Activated CD4-positive, alpha-beta T cell treated with anti-CD3 and anti-CD28 coated beads, Interleukin-2, amount 10 ng/mL, durations not matched to agents 24 days and 14 days (primary cell): Measurements from ENCODE around the gene FHL2. TPM values are rescaled to one million over a fixed set of nuclear protein-coding genes. Genes with fewer than 3 reads are reported as not detected.

Source experiments
- DNase-seq: peaks from one replicate; pipeline ENCODE4 v3.0.0; 2022
- H3K27ac Mint-ChIP-seq: one replicate; pipeline ENCODE4 v1.8.0; 2022; ENCODE audit warnings: mild to moderate bottlenecking, mixed read lengths
- H3K27me3 Mint-ChIP-seq: one replicate; pipeline ENCODE4 v1.8.0; 2022; ENCODE audit warnings: mixed read lengths
- H3K36me3 Mint-ChIP-seq: one replicate; pipeline ENCODE4 v1.8.0; 2022; ENCODE audit warnings: low read depth, mild to moderate bottlenecking, mixed read lengths
- H3K4me1 Mint-ChIP-seq: one replicate; pipeline ENCODE4 v1.8.0; 2021; ENCODE audit warnings: mixed read lengths
- H3K4me3 Mint-ChIP-seq: one replicate; pipeline ENCODE4 v1.8.0; 2022; ENCODE audit warnings: mild to moderate bottlenecking, moderate library complexity, mixed read lengths
- H3K9me3 Mint-ChIP-seq: one replicate; pipeline ENCODE4 v1.8.0; 2021; ENCODE audit warnings: mixed read lengths
- intact Hi-C: fragments of 100-400 bp; cut with micrococcal nuclease; formaldehyde crosslinking; loops from one replicate; pipeline ENCODE4 v1.15.1; 2023
- total RNA-seq: library from RNA; stranded (reverse); gene quantifications from 2 replicates; pipeline ENCODE4 v1.2.3, GENCODE V29; 2022

FHL2 gene
- total RNA-seq: 2.4 and 3.8 TPM in 2 replicates

GRCh38 chr2:105398336-105399206, at the start of gene FHL2:
TSS of gene FHL2 (minus strand) at chr2:105399051. CDS start at chr2:105386516, 12,535 bp downstream.
- intact Hi-C loops: loop anchor here (10.0 kb wide), 1 partner anchor 346 kb away; the partner anchor contains the start of gene NCK2
- H3K27ac Mint-ChIP-seq: peak within 1 kb of the TSS; percentile 67

GRCh38 chr2:105447476-105447875, 48.6 kb upstream of the FHL2 start:
- no peaks in the 10 kb centered on the region for H3K4me1 Mint-ChIP-seq
- DNase-seq: no peak
- H3K27me3 Mint-ChIP-seq: peaks cover 7% of the 10 kb centered on the region
- no peak overlapping the region for H3K27ac Mint-ChIP-seq
- H3K9me3 Mint-ChIP-seq: no peaks in the 10 kb centered on the region
- no peak overlapping the region for H3K4me3 Mint-ChIP-seq
- H3K36me3 Mint-ChIP-seq: no peaks in the 10 kb centered on the region
- intact Hi-C loops: no loop called here

More at GRCh38 chr2:105398336-105399206, at the start of gene FHL2:
- H3K36me3 Mint-ChIP-seq: no peaks in the 10 kb centered on the region
- H3K4me1 Mint-ChIP-seq: peaks cover 10% of the 10 kb centered on the region
- H3K9me3 Mint-ChIP-seq: no peaks in the 10 kb centered on the region
- peak within 1 kb of the TSS; percentile 81 for H3K4me3 Mint-ChIP-seq
- peaks cover 33% of the 10 kb centered on the region for H3K27me3 Mint-ChIP-seq
- DNase-seq: peak; percentile 93

GRCh38 chr2:105446501-105446900, 47.6 kb upstream of the FHL2 start:
- no peak for DNase-seq
- H3K9me3 Mint-ChIP-seq: no peaks in the 10 kb centered on the region
- H3K4me1 Mint-ChIP-seq: no peaks in the 10 kb centered on the region
- H3K27me3 Mint-ChIP-seq: peaks cover 7% of the 10 kb centered on the region
- H3K27ac Mint-ChIP-seq: no peak overlapping the region
- intact Hi-C loops: no loop called here
- no peaks in the 10 kb centered on the region for H3K36me3 Mint-ChIP-seq
- no peak overlapping the region for H3K4me3 Mint-ChIP-seq

GRCh38 chr2:105445976-105446375, 47.1 kb upstream of the FHL2 start:
- Mint-ChIP-seq H3K9me3 (no peaks in the 10 kb centered on the region), H3K4me1 (no peaks in the 10 kb centered on the region), H3K27me3 (peaks cover 7% of the 10 kb centered on the region), H3K27ac (no peak overlapping the region), H3K36me3 (no peaks in the 10 kb centered on the region), H3K4me3 (no peak overlapping the region)
- intact Hi-C loops: no loop called here
- no peak for DNase-seq

GRCh38 chr2:105445498-105445897, 46.6 kb upstream of the FHL2 start:
- DNase-seq: no peak
- peaks cover 11% of the 10 kb centered on the region for H3K27me3 Mint-ChIP-seq
- intact Hi-C loops: no loop called here
- no peaks in the 10 kb centered on the region for H3K4me1 Mint-ChIP-seq
- H3K9me3 Mint-ChIP-seq: no peaks in the 10 kb centered on the region
- no peaks in the 10 kb centered on the region for H3K36me3 Mint-ChIP-seq
- no peak overlapping the region for H3K27ac Mint-ChIP-seq
- H3K4me3 Mint-ChIP-seq: no peak overlapping the region

- Mint-ChIP-seq H3K4me3 (no peak overlapping the region), H3K27me3 (peaks cover 9% of the 10 kb centered on the region), H3K36me3 (no peaks in the 10 kb centered on the region), H3K27ac (no peak overlapping the region), H3K4me1 (no peaks in the 10 kb centered on the region), H3K9me3 (no peaks in the 10 kb centered on the region)
- intact Hi-C loops: no loop called here
- DNase-seq: no peak
Observed at GRCh38 chr2:105443617-105444598, 45.1 kb upstream of the FHL2 start.

GRCh38 chr2:105442721-105443120, 43.9 kb upstream of the FHL2 start:
- Mint-ChIP-seq H3K4me3 (no peak overlapping the region), H3K36me3 (no peaks in the 10 kb centered on the region), H3K27me3 (peaks cover 11% of the 10 kb centered on the region), H3K27ac (no peak overlapping the region), H3K4me1 (no peaks in the 10 kb centered on the region), H3K9me3 (no peaks in the 10 kb centered on the region)
- intact Hi-C loops: no loop called here
- DNase-seq: no peak

- Mint-ChIP-seq H3K4me1 (no peaks in the 10 kb centered on the region), H3K4me3 (no peak overlapping the region), H3K9me3 (no peaks in the 10 kb centered on the region), H3K36me3 (no peaks in the 10 kb centered on the region), H3K27me3 (peaks cover 11% of the 10 kb centered on the region), H3K27ac (no peak overlapping the region)
- no peak for DNase-seq
- intact Hi-C loops: no loop called here
Observed at GRCh38 chr2:105442056-105442455, 43.2 kb upstream of the FHL2 start.

- Mint-ChIP-seq H3K27me3 (peaks cover 16% of the 10 kb centered on the region), H3K27ac (no peak overlapping the region), H3K36me3 (no peaks in the 10 kb centered on the region), H3K4me3 (no peak overlapping the region), H3K9me3 (no peaks in the 10 kb centered on the region), H3K4me1 (no peaks in the 10 kb centered on the region)
- DNase-seq: no peak
- intact Hi-C loops: no loop called here
Observed at GRCh38 chr2:105439141-105439540, 40.3 kb upstream of the FHL2 start.

GRCh38 chr2:105438104-105438929, 39.5 kb upstream of the FHL2 start:
- no peak for DNase-seq
- no peak overlapping the region for H3K27ac Mint-ChIP-seq
- H3K4me3 Mint-ChIP-seq: no peak overlapping the region
- intact Hi-C loops: no loop called here
- peaks cover 18% of the 10 kb centered on the region for H3K27me3 Mint-ChIP-seq
- H3K9me3 Mint-ChIP-seq: no peaks in the 10 kb centered on the region
- no peaks in the 10 kb centered on the region for H3K4me1 Mint-ChIP-seq
- H3K36me3 Mint-ChIP-seq: no peaks in the 10 kb centered on the region

- Mint-ChIP-seq H3K9me3 (no peaks in the 10 kb centered on the region), H3K4me1 (no peaks in the 10 kb centered on the region), H3K4me3 (no peak overlapping the region), H3K27me3 (peaks cover 18% of the 10 kb centered on the region), H3K36me3 (no peaks in the 10 kb centered on the region), H3K27ac (no peak overlapping the region)
- no peak for DNase-seq
- intact Hi-C loops: no loop called here
Observed at GRCh38 chr2:105437708-105438103, 38.9 kb upstream of the FHL2 start.

- H3K27ac Mint-ChIP-seq: no peak overlapping the region
- H3K4me1 Mint-ChIP-seq: no peaks in the 10 kb centered on the region
- no peaks in the 10 kb centered on the region for H3K9me3 Mint-ChIP-seq
- no peak overlapping the region for H3K4me3 Mint-ChIP-seq
- DNase-seq: no peak
- H3K36me3 Mint-ChIP-seq: no peaks in the 10 kb centered on the region
- intact Hi-C loops: no loop called here
- peaks cover 12% of the 10 kb centered on the region for H3K27me3 Mint-ChIP-seq
Observed at GRCh38 chr2:105432749-105433148, 33.9 kb upstream of the FHL2 start.

GRCh38 chr2:105432044-105432399, 33.2 kb upstream of the FHL2 start:
- Mint-ChIP-seq H3K4me3 (no peak overlapping the region), H3K9me3 (no peaks in the 10 kb centered on the region), H3K4me1 (peaks cover 5% of the 10 kb centered on the region), H3K36me3 (no peaks in the 10 kb centered on the region), H3K27me3 (peaks cover 12% of the 10 kb centered on the region), H3K27ac (no peak overlapping the region)
- DNase-seq: no peak
- intact Hi-C loops: no loop called here
